MG63 (cell line): ENCODE measurements around the gene DIABLO. TPM values are rescaled to one million over a fixed set of nuclear protein-coding genes. Genes with fewer than 3 reads are reported as not detected.

ENCODE experiments used
- DNase-seq: peaks from one replicate; pipeline ENCODE4 v3.0.0-alpha.2; 2020
- H3K27me3 ChIP-seq: fragments of 250-450 bp; sonication (Bioruptor Pico); 2 replicates; pipeline ENCODE4 v1.5.1; 2020; ENCODE audit warnings: mild to moderate bottlenecking, moderate library complexity
- H3K36me3 ChIP-seq: fragments of 250-450 bp; sonication (Bioruptor Pico); 2 replicates; pipeline ENCODE4 v1.5.1; 2020; ENCODE audit warnings: mild to moderate bottlenecking, moderate library complexity
- H3K4me3 ChIP-seq: fragments of 250-450 bp; sonication (Bioruptor Pico); 2 replicates; pipeline ENCODE4 v1.5.1; 2020; ENCODE audit warnings: mild to moderate bottlenecking, moderate library complexity
- H3K9me3 ChIP-seq: fragments of 250-450 bp; sonication (Bioruptor Pico); 2 replicates; pipeline ENCODE4 v1.5.1; 2020; ENCODE audit warnings: mild to moderate bottlenecking, moderate library complexity
- total RNA-seq: library from RNA; depleted of rRNA; stranded (reverse); fragments of >200 nt; shearing (Covaris generic); gene quantifications from 2 replicates; pipeline ENCODE4 v1.2.3, GENCODE V29; 2014; ENCODE audit warnings: low replicate concordance

The DIABLO gene
- total RNA-seq, 1 experiment from 2014 or later, result 70.9 TPM

GRCh38 chr12:122201381-122201780 lies 24.5 kb downstream of the DIABLO start:
- Histone ChIP-seq H3K9me3 (no peaks in the 10 kb centered on the region), H3K27me3 (no peaks in the 10 kb centered on the region), H3K36me3 (no peaks in the 10 kb centered on the region), H3K4me3 (no peak overlapping the region)
- no peak for DNase-seq

- Histone ChIP-seq H3K4me3 (no peak overlapping the region), H3K27me3 (no peaks in the 10 kb centered on the region), H3K9me3 (peaks cover 3% of the 10 kb centered on the region), H3K36me3 (no peaks in the 10 kb centered on the region)
- no peak for DNase-seq
Observed at GRCh38 chr12:122200541-122201175, 25.2 kb downstream of the DIABLO start.

GRCh38 chr12:122199484-122200355 lies 26.1 kb downstream of the DIABLO start:
- peaks cover 10% of the 10 kb centered on the region for H3K9me3 ChIP-seq
- DNase-seq, result no peak

GRCh38 chr12:122197612-122197966 lies 28.3 kb downstream of the DIABLO start:
- Histone ChIP-seq H3K9me3 (peaks cover 11% of the 10 kb centered on the region), H3K27me3 (no peaks in the 10 kb centered on the region), H3K36me3 (no peaks in the 10 kb centered on the region), H3K4me3 (no peak overlapping the region)
- DNase-seq, result no peak

More at GRCh38 chr12:122199484-122200355, 26.1 kb downstream of the DIABLO start:
- Histone ChIP-seq H3K36me3 (no peaks in the 10 kb centered on the region), H3K27me3 (no peaks in the 10 kb centered on the region), H3K4me3 (no peak overlapping the region)

- H3K4me3 ChIP-seq, result no peak overlapping the region
- H3K36me3 ChIP-seq, result no peaks in the 10 kb centered on the region
- DNase-seq, result no peak
- peaks cover 11% of the 10 kb centered on the region for H3K9me3 ChIP-seq
- no peaks in the 10 kb centered on the region for H3K27me3 ChIP-seq
Observed at GRCh38 chr12:122195405-122195804, 30.4 kb downstream of the DIABLO start.

- peaks cover 11% of the 10 kb centered on the region for H3K9me3 ChIP-seq
- DNase-seq, result no peak
- H3K36me3 ChIP-seq, result no peaks in the 10 kb centered on the region
- H3K27me3 ChIP-seq, result no peaks in the 10 kb centered on the region
- H3K4me3 ChIP-seq, result no peak overlapping the region
Observed at GRCh38 chr12:122194804-122195203, 31.0 kb downstream of the DIABLO start.

GRCh38 chr12:122192441-122192840 lies 33.4 kb downstream of the DIABLO start:
- H3K9me3 ChIP-seq, result peaks cover 11% of the 10 kb centered on the region

GRCh38 chr12:122190842-122191668 lies 34.8 kb downstream of the DIABLO start:
- Histone ChIP-seq H3K9me3 (peaks cover 11% of the 10 kb centered on the region), H3K27me3 (no peaks in the 10 kb centered on the region), H3K4me3 (no peak overlapping the region), H3K36me3 (no peaks in the 10 kb centered on the region)
- peak; percentile 43 for DNase-seq

More at GRCh38 chr12:122192441-122192840, 33.4 kb downstream of the DIABLO start:
- Histone ChIP-seq H3K27me3 (no peaks in the 10 kb centered on the region), H3K4me3 (no peak overlapping the region), H3K36me3 (no peaks in the 10 kb centered on the region)
- no peak for DNase-seq

GRCh38 chr12:122189626-122190475 lies 36.0 kb downstream of the DIABLO start:
- Histone ChIP-seq H3K27me3 (no peaks in the 10 kb centered on the region), H3K36me3 (no peaks in the 10 kb centered on the region), H3K9me3 (peaks cover 2% of the 10 kb centered on the region; the same call in 1 of the 2 replicates), H3K4me3 (no peak overlapping the region)
- no peak for DNase-seq

- no peaks in the 10 kb centered on the region for H3K27me3 ChIP-seq
- H3K36me3 ChIP-seq, result no peaks in the 10 kb centered on the region
- DNase-seq, result no peak
- no peak overlapping the region for H3K4me3 ChIP-seq
- no peaks in the 10 kb centered on the region for H3K9me3 ChIP-seq
Observed at GRCh38 chr12:122187466-122187865, 38.4 kb downstream of the DIABLO start.

- Histone ChIP-seq H3K27me3 (no peaks in the 10 kb centered on the region), H3K36me3 (no peaks in the 10 kb centered on the region), H3K4me3 (no peak overlapping the region), H3K9me3 (0 out of 2 replicates have a peak, but pooled peaks cover 4% of the 10 kb centered on the region)
- DNase-seq, result no peak
Observed at GRCh38 chr12:122185494-122186082, 40.3 kb downstream of the DIABLO start.

- Histone ChIP-seq H3K9me3 (0 out of 2 replicates have a peak, but pooled peaks cover 4% of the 10 kb centered on the region), H3K27me3 (no peaks in the 10 kb centered on the region)
Observed at GRCh38 chr12:122185079-122185478, 40.8 kb downstream of the DIABLO start.

GRCh38 chr12:122184517-122184916 lies 41.3 kb downstream of the DIABLO start:
- Histone ChIP-seq H3K9me3 (0 out of 2 replicates have a peak, but pooled peaks cover 4% of the 10 kb centered on the region), H3K36me3 (no peaks in the 10 kb centered on the region), H3K27me3 (no peaks in the 10 kb centered on the region), H3K4me3 (no peak overlapping the region)
- DNase-seq, result no peak

More at GRCh38 chr12:122185079-122185478, 40.8 kb downstream of the DIABLO start:
- Histone ChIP-seq H3K4me3 (no peak overlapping the region), H3K36me3 (no peaks in the 10 kb centered on the region)
- no peak for DNase-seq

GRCh38 chr12:122183588-122183940 lies 42.3 kb downstream of the DIABLO start:
- H3K4me3 ChIP-seq, result no peak overlapping the region
- H3K9me3 ChIP-seq, result 0 out of 2 replicates have a peak, but pooled peaks cover 4% of the 10 kb centered on the region
- H3K27me3 ChIP-seq, result no peaks in the 10 kb centered on the region
- DNase-seq, result no peak
- H3K36me3 ChIP-seq, result no peaks in the 10 kb centered on the region

- Histone ChIP-seq H3K9me3 (0 out of 2 replicates have a peak, but pooled peaks cover 4% of the 10 kb centered on the region), H3K36me3 (no peaks in the 10 kb centered on the region), H3K27me3 (no peaks in the 10 kb centered on the region), H3K4me3 (no peak within 1 kb of the TSS)
- DNase-seq, result no peak
Observed at GRCh38 chr12:122182887-122183587, 42.8 kb downstream of the DIABLO start, which contains the start of gene LRRC43. Gene LRRC43, plus strand, starts transcription at chr12:122183123. Its CDS starts 22 bp downstream, at chr12:122183145.
